SIG-M5 treated with dmso at 0.1 percent for 504 hours (cell line): ENCODE results near the gene ANO8.
"Not testable (repeated sequence)": the region's sequence is repeated elsewhere in the genome, so short reads cannot be mapped to it uniquely, and the experiment has no call there.

Experiments
- DNase-seq: peaks from one replicate; lab custom pipeline; 2025; ENCODE audit not compliant: unreplicated experiment; lab: John Stamatoyannopoulos, UW

The ANO8 gene, protein sequence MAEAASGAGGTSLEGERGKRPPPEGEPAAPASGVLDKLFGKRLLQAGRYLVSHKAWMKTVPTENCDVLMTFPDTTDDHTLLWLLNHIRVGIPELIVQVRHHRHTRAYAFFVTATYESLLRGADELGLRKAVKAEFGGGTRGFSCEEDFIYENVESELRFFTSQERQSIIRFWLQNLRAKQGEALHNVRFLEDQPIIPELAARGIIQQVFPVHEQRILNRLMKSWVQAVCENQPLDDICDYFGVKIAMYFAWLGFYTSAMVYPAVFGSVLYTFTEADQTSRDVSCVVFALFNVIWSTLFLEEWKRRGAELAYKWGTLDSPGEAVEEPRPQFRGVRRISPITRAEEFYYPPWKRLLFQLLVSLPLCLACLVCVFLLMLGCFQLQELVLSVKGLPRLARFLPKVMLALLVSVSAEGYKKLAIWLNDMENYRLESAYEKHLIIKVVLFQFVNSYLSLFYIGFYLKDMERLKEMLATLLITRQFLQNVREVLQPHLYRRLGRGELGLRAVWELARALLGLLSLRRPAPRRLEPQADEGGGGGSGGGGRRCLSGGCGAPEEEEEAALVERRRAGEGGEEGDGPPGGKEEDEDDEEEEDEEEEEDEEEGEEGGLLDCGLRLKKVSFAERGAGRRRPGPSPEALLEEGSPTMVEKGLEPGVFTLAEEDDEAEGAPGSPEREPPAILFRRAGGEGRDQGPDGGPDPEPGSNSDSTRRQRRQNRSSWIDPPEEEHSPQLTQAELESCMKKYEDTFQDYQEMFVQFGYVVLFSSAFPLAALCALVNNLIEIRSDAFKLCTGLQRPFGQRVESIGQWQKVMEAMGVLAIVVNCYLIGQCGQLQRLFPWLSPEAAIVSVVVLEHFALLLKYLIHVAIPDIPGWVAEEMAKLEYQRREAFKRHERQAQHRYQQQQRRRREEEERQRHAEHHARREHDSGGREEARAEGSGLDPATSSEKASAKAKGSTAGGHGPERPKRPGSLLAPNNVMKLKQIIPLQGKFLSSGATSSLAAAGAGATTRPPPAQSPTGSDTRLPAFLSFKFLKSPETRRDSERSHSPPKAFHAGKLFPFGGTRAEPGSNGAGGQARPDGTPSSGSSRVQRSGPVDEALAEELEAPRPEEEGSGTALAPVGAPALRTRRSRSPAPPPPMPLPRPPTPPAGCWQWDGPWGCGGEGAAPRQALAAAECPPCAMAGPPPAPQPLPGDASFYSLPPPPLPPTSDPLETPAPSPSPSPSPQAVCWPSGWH

GRCh38 chr19:17334414-17335409 lies at the start of gene ANO8:
ANO8 (minus strand) TSS chr19:17334855; CDS start chr19:17334670, 185 bp downstream.
- peak; percentile 91 for DNase-seq

GRCh38 chr19:17380426-17381138 lies 45.9 kb upstream of the ANO8 start:
- no peak for DNase-seq

GRCh38 chr19:17379221-17379631 lies 44.6 kb upstream of the ANO8 start:
- DNase-seq, result no peak

- no peak for DNase-seq
These were observed 43.6 kb upstream of the ANO8 start for GRCh38 chr19:17378271-17378670.

GRCh38 chr19:17376935-17377600 lies 42.4 kb upstream of the ANO8 start, which contains the start of gene PLVAP:
PLVAP (minus strand) TSS chr19:17377342; CDS start chr19:17377288, 54 bp downstream.
- no peak for DNase-seq

DNA sequence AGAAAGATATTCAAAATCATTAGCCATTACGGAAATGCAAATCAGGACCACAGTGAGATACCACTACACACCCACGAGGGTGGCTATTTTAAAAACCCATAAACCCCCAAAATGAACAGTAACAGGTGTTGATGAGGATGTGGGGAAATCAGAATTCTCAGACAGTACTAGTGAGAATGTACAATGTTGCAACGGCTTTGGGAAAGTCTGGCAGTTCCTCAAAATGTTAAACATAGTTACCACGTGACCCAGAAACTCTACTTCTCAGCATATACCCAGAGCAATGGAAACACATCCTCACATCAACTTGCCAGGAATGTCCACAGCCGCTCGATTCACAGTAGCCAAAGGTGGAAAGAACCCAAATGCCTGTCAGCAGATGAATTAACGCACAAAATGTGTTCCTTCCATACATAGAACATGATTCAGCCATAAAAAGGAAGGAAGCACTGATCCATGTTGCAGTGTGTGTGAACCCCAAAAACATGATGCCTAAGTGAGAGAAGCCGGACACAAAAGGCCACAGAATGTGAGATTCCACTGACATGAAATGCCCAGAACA lies 35.5 kb upstream of the ANO8 start:
- DNase-seq, result peak; percentile 92

- DNase-seq, result no peak
These were observed 30.7 kb upstream of the ANO8 start for GRCh38 chr19:17365361-17365760.

- DNase-seq, result not testable (repeated sequence)
These were observed 29.4 kb upstream of the ANO8 start for GRCh38 chr19:17363852-17364605.

- DNase-seq, result no peak
These were observed 25.5 kb upstream of the ANO8 start for GRCh38 chr19:17359905-17360800.

GRCh38 chr19:17358395-17358794 lies 23.7 kb upstream of the ANO8 start:
- DNase-seq, result no peak

DNA sequence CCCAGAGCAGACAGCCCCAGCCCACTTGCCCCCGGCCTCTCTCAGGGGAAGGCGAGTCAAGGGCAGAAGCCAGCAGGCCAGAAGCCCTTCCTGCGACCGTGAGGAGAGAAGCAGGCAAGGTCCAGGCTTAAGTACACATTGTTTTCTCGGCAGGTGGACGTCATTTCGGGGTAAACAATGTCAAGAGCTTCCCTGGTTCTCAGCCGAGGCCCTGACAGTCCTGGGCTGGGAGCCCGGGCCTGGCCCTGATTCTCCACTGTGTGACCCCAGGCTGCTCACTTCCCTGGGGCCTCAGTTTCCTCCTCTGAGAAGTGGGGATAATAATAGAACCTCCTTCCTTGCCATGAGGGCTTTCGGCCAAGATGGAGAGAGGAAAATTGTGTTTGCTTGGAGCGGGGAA lies 23.1 kb upstream of the ANO8 start:
- no peak for DNase-seq

DNA sequence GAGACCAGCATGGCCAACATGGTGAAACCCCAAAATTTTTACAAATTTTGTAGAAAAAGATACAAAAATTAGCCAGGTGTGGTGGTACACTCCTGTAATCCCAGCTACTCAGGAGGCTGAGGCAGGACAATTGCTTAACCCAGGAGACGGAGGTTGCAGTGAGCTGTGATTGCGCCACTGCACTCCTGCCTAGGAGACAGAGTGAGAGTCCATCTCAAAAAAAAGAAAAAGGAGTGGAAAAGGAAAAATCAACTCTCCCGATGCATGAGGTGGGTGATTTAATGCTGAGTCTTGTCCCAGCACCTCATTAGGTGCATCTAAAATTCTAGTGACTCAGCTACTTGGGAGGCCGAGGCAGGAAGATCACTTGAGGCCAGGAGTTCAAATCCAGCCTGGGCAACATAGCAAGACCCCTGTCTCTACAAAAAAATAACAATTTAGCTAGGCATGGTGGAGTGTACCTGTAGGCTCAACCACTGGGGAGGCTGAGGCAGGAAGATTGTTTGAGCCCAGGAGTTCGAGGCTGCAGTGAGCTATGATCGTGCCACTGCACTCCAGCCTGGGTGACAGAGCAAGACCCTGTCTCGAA lies 22.5 kb upstream of the ANO8 start:
- DNase-seq, result no peak

DNA sequence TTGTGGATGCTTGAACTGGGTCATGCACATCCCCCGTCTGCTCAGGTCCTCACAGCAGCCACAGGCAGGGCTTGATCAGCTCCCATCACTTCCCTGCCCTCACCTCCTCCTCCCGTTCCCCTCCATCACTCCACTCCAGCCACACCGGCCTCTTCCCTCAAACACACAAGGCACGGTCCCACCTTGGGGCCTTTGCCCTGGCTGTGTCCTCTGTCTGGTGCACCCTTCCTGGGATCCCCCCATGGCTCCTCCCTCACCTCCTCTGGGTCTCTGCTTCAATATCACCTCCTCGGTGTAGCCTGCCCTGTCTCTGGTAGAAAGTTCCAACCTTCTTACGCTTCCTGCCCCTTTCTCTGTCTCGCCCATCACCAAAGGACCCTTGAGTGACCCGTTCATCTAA lies 18.7 kb upstream of the ANO8 start:
- DNase-seq, result no peak

DNA sequence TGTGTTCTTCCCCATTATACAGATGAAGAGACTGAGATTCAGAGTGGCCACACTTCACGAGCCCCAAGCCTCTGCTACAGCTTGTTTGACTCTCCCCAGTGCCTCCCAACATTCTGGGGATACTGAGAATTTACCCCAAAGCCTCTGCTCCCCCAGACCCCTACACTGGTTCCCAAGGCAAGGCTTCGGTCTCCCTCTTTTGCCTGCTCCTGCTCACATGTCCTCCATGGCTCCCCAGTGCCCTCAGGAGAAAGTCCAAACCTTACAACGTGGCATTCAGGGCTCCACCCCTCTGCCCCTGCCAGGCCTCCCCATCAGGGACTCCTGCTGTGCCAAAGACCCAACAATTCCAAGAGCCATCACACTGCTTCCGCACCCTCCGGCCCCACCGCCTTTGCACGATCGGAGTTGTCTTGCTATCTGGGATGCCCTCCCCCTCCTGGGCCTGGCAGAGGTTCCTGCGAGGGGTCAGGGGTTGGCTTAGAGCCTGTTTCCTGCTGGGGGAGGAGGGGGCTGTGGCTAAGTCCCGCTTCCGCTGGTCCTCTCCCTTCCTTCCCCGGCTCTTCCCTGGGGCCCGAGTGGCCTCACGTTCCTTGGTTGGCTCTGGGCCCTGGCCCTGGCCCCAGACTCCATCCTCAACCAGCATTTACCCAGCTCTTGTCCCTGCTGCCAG lies 18.1 kb upstream of the ANO8 start:
- no peak for DNase-seq

DNA sequence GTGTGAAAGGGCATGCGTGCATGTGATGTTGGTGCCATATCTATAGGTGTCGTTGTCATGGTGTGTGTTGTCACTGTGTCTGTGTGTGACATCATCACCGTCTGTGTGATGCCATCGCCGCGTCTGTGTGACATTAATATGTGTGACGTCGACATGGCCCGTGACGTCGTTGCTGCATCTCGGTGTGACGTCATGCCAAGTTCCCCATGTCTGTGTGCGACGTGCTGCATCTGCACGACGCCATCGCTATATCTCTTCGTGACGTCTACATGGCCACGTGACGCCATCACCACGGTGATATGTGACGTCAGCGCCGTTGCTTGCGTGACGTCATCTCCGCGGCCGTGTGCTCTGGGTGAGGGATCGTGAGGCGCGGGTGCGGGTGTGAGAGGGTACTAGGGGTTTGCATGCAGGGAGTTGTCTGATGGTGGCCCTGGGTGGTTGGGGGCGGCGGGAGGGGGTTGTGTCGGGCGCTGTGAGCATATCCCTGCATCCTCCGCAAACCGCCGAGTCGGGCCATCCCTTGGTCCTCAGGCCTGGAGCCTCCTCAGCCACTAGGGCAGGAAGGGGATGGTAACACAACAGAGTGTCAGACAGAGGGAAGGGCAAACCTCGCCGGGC lies 17.3 kb upstream of the ANO8 start:
- no peak for DNase-seq
